ENCODE data around the gene CPOX. TPM values are rescaled to one million over a fixed set of nuclear protein-coding genes. Genes with fewer than 3 reads are reported as not detected.
"Not testable (repeated sequence)": the region's sequence is repeated elsewhere in the genome, so short reads cannot be mapped to it uniquely, and the experiment has no call there.

CPOX gene
- total RNA-seq, 1 donor = 22.1 TPM

- H3K4me3 ChIP-seq (ENCODE audit: insufficient read depth, low read length) = no peak overlapping the region
- no peaks in the 10 kb centered on the region for H3K9me3 ChIP-seq (ENCODE audit: low read depth, low read length)
- no peak for TF ChIP-seq CTCF (IDR thresholded peaks at IDR 0.05; ENCODE audit: extremely low read depth, low read depth, low read length)
- no peaks in the 10 kb centered on the region for H3K79me2 ChIP-seq (ENCODE audit: insufficient read depth, low read length)
- peaks cover 4% of the 10 kb centered on the region for H3K4me1 ChIP-seq (ENCODE audit: insufficient read depth, low read length)
- H2AFZ ChIP-seq (ENCODE audit: low read length) = no peak overlapping the region
- no peak for DNase-seq (ENCODE audit: insufficient read length, low spot score, missing footprints)
- H3K27me3 ChIP-seq (ENCODE audit: insufficient read depth, low read length) = peaks cover 11% of the 10 kb centered on the region
- H3K36me3 ChIP-seq (ENCODE audit: insufficient read depth, low read length) = no peaks in the 10 kb centered on the region
- H3K27ac ChIP-seq (ENCODE audit: low read depth, low read length) = no peak overlapping the region
- no peaks in the 10 kb centered on the region for H4K20me1 ChIP-seq (ENCODE audit: insufficient read depth, low read length)
- no peak overlapping the region for H3K4me2 ChIP-seq (ENCODE audit: insufficient read depth, low read length)
Measured at GRCh38 chr3:98560911-98561310, 32.5 kb downstream of the CPOX start.

GRCh38 chr3:98559769-98560168 lies 33.6 kb downstream of the CPOX start:
- H3K36me3 ChIP-seq (ENCODE audit: insufficient read depth, low read length); H3K4me2 ChIP-seq (ENCODE audit: insufficient read depth, low read length); H3K27ac ChIP-seq (ENCODE audit: low read depth, low read length); H4K20me1 ChIP-seq (ENCODE audit: insufficient read depth, low read length); H3K79me2 ChIP-seq (ENCODE audit: insufficient read depth, low read length); H3K4me3 ChIP-seq (ENCODE audit: insufficient read depth, low read length); H2AFZ ChIP-seq (ENCODE audit: low read length); H3K4me1 ChIP-seq (ENCODE audit: insufficient read depth, low read length); DNase-seq (ENCODE audit: insufficient read length, low spot score, missing footprints); H3K9me3 ChIP-seq (ENCODE audit: low read depth, low read length): not testable (repeated sequence)
- H3K27me3 ChIP-seq (ENCODE audit: insufficient read depth, low read length) = peaks cover 13% of the 10 kb centered on the region

- no peak overlapping the region for H2AFZ ChIP-seq (ENCODE audit: low read length)
Measured at GRCh38 chr3:98558100-98558827, 35.1 kb downstream of the CPOX start.

GRCh38 chr3:98557324-98558010 lies 35.9 kb downstream of the CPOX start:
- Histone ChIP-seq H3K27me3 (ENCODE audit: insufficient read depth, low read length) (peaks cover 32% of the 10 kb centered on the region), H3K9me3 (ENCODE audit: low read depth, low read length) (no peaks in the 10 kb centered on the region), H3K79me2 (ENCODE audit: insufficient read depth, low read length) (no peaks in the 10 kb centered on the region), H3K4me1 (ENCODE audit: insufficient read depth, low read length) (peaks cover 4% of the 10 kb centered on the region), H3K4me3 (ENCODE audit: insufficient read depth, low read length) (no peak overlapping the region), H2AFZ (ENCODE audit: low read length) (no peak overlapping the region), H3K36me3 (ENCODE audit: insufficient read depth, low read length) (no peaks in the 10 kb centered on the region), H3K27ac (ENCODE audit: low read depth, low read length) (no peak overlapping the region), H4K20me1 (ENCODE audit: insufficient read depth, low read length) (no peaks in the 10 kb centered on the region), H3K4me2 (ENCODE audit: insufficient read depth, low read length) (no peak overlapping the region)
- no peak for DNase-seq (ENCODE audit: insufficient read length, low spot score, missing footprints)
- TF ChIP-seq CTCF (IDR thresholded peaks at IDR 0.05; ENCODE audit: extremely low read depth, low read depth, low read length) = no peak

More at GRCh38 chr3:98558100-98558827, 35.1 kb downstream of the CPOX start:
- H3K27ac ChIP-seq (ENCODE audit: low read depth, low read length) = no peak overlapping the region
- H3K4me1 ChIP-seq (ENCODE audit: insufficient read depth, low read length) = peaks cover 4% of the 10 kb centered on the region
- no peak for TF ChIP-seq CTCF (IDR thresholded peaks at IDR 0.05; ENCODE audit: extremely low read depth, low read depth, low read length)
- H3K4me2 ChIP-seq (ENCODE audit: insufficient read depth, low read length) = no peak overlapping the region
- H4K20me1 ChIP-seq (ENCODE audit: insufficient read depth, low read length) = no peaks in the 10 kb centered on the region
- no peak overlapping the region for H3K4me3 ChIP-seq (ENCODE audit: insufficient read depth, low read length)
- no peaks in the 10 kb centered on the region for H3K36me3 ChIP-seq (ENCODE audit: insufficient read depth, low read length)
- no peak for DNase-seq (ENCODE audit: insufficient read length, low spot score, missing footprints)
- no peaks in the 10 kb centered on the region for H3K79me2 ChIP-seq (ENCODE audit: insufficient read depth, low read length)
- H3K27me3 ChIP-seq (ENCODE audit: insufficient read depth, low read length) = peaks cover 25% of the 10 kb centered on the region
- no peaks in the 10 kb centered on the region for H3K9me3 ChIP-seq (ENCODE audit: low read depth, low read length)

Data from osteoblast (primary cell).